NT2/D1 (cell line): Measurements from ENCODE around the gene ATL1.

Experiments
- SUZ12 ChIP-seq: IDR thresholded peaks from 2 replicates; pipeline ENCODE4 v1.6.1; 2011; ENCODE audit not compliant: insufficient read length, insufficient read depth; ENCODE audit errors: extremely low read depth
- YY1 ChIP-seq: IDR thresholded peaks from 2 replicates; pipeline ENCODE4 v1.6.1; 2011; ENCODE audit not compliant: insufficient read length, insufficient read depth
- ZNF274 ChIP-seq: IDR thresholded peaks from 2 replicates; pipeline ENCODE4 v1.6.1; 2011; ENCODE audit warnings: mild to moderate bottlenecking, low read depth, low read length

DNA sequence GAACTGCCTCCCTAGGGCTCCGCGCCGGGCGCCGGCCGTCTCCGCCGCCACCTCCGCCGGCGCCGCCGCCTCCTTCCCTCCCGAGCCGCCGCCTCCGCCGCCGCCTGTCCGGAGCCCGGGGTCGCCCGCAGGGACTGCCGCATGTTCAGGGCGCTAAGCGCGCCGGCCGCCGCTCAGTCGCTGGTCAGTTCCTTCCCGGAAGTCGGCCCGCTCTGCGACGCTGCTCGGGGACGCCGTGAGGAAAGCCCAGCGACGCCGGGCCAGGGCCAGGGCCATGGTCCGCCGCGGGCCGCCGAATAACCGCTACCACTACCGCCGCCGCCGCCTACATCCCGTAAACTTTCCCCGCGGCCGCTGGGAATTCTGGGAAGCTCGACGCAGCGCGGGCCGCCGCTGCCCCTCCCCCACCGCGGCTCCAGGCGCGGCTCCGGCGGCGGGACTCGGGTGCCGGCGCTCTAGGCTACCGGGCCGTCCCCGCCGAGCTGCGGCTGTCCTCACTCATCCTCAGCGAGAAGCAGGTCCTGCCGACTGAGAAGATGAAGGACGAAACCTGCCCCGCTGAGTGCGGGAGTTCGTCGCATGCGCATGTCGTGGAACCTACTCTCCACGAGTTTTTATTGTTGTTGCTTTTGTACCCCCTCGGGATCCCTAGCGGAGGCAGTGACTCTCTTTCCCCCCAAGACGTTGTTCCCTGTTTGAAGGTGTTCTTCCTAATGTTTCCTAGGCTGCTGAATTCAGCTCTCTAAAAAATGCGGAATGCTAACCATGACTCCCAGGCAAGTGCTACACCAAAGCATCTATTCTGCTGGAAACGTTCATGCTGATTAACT, 108.3 kb downstream of the ATL1 start, which contains the start of gene SAV1:
- TF ChIP-seq YY1 (no peak), ZNF274 (no peak), SUZ12 (no peak)
